GM21515 (cell line): Measurements from ENCODE around the gene GPX5.
"Not testable (repeated sequence)": the region's sequence is repeated elsewhere in the genome, so short reads cannot be mapped to it uniquely, and the experiment has no call there.

Experiments used
- ATAC-seq: cut with Tn5 transposase; IDR thresholded peaks from one replicate; pipeline ENCODE4 v1.9.1; 2021; ENCODE audit not compliant: unreplicated experiment

GPX5 gene

DNA sequence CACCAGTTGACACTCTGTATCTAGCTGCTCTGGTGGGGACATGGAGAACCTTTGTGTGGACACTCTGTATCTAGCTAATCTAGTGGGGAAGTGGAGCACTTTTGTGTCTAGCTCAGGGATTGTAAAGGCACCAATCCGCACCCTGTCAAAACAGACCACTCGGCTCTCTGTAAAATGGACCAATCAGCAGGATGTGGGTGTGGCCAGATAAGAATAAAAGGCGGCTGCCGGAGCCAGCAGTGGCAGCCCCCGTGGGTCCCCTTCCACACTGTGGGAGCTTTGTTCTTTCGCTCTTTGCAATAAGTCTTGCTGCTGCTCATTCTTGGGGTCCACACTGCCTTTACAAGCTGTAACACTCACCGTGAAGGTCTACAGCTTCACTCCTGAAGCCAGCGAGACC lies 13.3 kb upstream of the GPX5 start:
- ATAC-seq, result not testable (repeated sequence)

DNA sequence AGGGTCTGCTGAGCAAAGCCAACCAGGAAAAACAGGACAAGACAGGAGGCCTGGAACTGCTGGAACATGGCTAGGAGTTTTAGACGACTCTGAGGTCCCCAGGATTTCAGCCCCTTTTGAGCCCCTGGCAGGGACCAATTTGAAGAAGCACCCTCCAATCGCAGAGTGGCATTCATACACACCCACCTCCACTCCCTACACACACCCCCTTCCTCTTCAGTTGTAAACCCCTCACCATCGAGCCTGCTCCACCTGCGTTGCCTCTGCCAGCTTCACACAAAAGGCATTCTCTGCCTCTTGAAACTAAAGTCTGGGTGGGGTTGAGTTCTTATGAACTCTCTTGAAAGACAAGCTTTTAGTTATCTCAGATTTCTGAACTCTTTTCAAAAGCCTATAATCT lies 10.0 kb upstream of the GPX5 start, which contains the start of gene GPX6:
Gene GPX6, minus strand, starts transcription at position 118 of the 400 bp plus-strand sequence. Its CDS starts 50 bp downstream, at position 68.
- no peak for ATAC-seq

DNA sequence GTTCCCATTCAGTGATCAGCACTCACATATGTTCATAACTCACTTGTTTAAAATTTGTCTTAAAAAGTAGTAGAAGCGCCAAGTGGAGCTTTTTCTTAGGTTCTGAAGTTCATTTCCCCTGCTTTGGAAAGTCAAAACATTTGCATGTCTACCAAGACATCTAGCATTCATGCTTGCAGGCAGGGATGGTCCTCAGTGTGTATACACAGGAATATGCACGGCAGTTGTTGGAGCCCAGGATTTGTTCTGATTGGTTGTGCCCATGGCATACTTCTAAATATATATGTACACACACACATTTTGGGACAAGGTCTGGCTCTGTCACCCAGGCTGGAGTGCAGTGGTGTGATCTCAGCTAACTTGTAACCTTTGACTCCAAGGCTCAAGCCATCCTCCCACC lies 7.7 kb upstream of the GPX5 start:
- ATAC-seq, result no peak

DNA sequence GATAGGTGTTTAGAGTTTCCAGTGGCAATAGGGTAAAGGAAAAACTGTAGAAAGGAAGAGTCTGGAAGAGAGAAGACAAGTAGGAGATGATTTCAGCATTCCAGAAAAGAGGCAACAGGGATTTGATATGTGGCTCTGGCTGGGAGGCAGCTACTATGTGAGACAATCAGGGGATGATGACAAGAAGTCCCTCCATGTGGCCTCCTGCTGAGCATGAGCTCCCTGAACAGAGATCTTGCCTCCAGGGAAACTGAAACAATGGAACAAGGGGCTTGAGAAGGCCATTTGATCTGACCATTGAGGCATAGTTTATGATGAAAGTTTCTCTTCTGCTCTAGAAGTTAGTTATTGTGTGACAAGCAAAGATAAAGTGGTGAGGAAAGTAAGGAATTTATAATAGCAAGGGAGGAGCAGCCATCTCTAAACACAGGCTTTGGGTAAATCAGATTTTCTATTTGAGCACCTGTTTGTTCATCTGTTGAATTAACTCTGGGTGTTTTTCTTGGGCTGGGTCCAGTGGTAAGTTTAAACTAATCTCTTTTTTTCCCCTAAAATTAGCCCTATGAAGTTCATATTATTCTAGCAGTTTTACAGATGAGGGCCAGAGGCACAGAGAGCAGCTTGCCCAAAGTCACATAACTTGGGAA lies 3.0 kb upstream of the GPX5 start:
- ATAC-seq, result no peak

DNA sequence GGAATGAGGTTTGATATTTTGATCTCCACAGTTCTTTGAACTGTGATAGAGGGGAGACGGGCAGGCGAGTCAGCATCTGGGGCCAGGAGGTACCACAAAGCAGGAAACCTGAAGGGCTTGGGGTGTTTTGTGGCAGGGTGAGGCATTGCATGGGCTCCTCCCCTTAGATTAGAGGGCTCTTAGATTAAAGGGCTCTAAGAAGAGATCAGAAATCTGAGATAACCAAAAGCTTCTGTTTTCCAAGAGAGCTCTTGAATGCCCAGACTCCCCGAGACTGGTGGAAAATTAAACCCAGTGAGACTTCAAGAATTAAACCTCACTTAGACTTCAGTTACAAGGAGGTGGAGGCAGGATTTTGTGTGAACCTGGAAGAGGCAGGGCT lies 2.4 kb upstream of the GPX5 start:
- ATAC-seq, result no peak

DNA sequence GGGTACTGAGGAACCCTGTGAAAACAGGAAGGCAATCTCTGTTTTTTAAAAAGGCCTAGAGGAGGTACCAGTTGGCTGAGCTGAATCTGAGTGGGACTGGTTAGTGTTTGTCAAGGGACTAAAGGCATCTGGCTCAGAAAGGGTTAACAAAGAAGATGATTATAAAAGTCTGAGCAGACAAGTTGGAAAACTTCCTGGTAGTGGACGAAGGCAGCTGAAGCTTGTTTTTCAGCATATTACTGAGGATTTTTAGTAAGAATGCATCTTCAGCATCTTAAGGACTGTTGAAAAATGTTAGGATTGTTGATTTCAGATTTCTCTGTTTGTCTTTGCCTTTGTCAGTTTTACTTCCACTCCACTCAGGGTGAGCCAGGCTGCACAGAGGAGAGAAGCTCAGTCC lies 5.1 kb downstream of the GPX5 start:
- no peak for ATAC-seq

DNA sequence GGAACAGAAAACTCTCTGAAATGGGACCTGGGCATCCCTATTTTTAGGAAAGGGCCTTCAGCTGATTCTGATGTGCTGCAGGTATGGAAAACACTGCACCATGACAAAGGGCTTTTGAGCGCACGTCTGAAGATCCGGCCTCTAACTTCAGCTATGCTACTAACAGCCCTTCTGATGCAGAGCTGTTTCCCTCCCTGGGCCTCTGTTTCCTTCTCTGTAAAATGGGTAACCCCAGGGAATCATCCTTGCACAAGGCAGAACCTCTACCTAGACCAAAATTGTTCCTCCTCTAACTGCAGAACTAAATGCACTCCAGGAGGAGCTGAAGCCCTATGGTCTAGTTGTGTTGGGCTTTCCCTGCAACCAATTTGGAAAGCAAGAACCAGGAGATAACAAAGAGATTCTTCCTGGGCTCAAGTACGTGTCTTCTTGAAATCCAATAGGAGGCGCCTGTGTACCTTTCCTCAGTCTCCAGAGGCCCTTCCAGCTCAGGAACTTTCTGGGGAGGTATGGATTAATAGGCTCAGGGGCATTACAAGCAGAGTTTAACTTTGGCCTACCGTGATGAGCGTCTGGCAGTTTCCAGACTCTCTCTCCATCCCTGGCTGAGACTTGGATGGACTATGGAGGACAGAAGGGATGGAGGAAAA lies 5.9 kb downstream of the GPX5 start:
- no peak for ATAC-seq

DNA sequence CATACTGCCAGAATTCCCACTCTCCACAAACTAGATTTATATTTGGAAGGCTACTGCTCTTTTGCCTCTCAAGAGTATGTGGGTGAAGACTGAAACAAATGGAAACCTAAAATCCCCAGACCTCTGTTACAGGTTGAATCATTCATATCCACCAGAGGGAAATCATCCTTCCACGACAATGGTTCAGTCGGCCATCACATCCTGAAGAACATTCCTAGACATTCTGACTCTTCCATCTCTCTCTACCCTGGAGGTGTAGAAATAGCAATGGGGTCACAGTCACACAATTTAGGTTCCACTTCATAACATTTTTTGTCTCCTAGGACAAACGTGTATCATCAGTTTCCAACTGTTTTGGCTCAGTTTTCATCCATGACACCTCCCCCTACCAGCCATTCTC lies 8.6 kb downstream of the GPX5 start:
- ATAC-seq, result no peak

DNA sequence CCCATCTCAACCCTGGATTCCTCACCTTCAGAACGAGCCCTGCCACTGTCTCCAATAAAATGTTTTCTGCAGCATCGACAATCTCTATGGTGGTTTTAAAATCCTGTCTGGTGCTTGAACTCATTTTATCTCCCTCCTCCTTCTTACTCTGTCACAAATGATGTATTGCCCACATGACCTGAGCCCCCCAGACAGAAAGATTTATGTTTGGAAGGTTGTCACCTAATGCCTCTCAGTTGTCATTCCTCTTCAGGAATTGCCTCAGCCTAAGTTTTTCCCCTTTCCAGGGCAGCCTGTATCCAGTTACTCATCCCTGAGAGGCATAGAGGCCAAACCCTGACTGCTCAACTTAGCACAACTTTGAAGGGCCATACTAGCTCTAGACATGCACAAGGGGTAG lies 9.2 kb downstream of the GPX5 start:
- no peak for ATAC-seq

DNA sequence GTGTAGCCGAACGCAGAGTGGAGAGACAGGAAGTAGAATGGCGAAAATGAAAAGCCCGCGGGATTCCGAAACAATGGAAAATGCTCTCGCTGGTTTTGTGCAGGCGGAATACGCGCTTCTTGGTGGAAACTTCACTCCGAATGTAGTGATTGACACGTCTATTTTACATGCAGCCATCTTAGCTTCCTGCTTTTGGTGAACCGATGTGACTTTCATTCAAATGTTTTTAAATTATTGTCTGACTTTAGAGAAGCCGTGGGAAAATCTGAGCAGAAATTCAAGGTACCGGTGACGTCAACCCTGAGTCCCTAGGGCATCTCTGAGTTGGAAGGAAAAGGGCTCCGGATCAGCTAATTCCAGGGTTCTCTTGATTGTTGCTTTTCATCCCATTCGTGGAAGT lies 11.4 kb downstream of the GPX5 start:
- ATAC-seq, result no peak

DNA sequence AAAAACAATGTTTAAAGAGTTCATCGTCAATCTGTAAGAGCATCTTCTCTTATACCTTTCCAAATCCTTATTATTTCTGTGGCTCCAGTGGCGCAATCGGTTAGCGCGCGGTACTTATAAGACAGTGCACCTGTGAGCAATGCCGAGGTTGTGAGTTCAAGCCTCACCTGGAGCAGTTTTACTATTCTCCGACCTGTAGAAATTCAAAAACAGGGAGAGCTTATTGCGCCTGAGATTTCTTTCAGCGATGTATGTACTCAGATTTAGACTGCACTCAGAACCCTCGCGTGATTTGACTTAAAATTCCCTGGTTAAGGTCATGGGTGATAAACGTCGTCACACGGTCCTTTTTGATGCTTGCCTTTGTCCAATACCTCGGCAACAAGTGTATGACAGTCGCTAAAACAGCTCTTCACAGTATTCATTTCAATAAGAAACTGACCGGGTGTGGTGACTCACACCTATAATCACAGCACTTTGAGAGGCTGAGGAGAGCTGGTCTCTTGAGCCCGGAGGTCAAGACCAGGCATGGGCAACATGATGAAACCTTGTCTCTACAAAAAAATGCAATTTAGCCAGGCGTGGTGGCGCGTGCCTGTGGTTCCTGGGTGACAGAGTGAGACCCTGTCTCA lies 11.9 kb downstream of the GPX5 start:
- no peak for ATAC-seq

DNA sequence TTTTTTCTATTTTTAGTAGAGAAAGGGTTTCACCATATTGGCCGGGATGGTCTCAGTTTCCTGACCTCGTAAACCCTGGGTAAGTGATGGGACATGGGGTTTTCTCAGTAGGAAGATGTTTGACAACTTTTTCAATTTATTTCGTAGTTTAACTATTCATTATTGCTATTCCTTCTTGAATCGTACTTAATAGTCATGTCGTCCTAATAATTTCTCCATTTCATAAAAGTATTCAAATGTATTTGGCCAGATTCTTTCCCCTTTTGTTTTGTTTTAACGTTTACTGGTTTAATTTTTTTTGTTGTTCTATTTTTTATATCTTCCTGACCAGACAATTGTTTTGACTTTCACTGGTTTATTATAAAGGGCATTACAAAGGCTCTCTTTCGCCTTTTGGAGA lies 16.3 kb downstream of the GPX5 start:
- ATAC-seq, result no peak

DNA sequence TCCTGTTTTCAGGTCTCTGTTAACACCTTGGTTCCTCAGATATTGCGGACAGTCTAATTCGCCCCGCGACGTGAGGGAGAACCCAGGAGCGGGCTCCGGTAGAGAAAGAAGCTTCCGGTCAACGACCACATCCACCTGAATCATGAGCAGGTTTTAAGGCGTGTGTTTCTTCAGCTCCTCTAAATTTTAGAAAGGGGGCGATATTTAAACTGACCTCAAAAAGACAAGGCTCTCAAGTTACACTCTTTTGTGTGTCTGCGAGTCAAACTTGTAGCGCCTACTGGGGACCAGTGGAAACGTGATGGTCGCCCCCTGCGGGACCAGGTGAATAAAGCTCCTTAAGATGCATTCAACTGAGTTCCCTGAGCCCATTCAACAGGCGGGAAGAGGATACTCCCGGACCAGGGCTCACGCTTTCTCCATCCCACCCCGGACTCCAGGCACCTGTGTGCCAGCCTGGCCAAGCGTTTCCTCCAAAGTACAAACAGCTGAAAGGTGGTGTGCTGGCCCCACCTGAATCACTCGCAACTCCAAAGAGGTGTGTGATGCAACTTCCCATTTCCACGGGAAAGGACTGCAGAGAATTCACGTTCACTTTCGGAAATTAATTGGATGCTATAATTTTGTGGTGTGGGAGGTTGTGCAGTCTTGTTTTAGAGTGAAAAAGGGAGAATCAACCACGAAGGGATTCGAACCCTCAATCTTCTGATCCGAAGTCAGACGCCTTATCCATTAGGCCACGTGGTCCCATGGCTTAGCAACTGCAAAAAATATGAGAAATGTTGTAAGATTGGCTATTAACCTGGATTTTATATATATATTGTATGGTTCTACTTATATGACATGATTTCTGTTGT lies 17.0 kb downstream of the GPX5 start:
- no peak for ATAC-seq

DNA sequence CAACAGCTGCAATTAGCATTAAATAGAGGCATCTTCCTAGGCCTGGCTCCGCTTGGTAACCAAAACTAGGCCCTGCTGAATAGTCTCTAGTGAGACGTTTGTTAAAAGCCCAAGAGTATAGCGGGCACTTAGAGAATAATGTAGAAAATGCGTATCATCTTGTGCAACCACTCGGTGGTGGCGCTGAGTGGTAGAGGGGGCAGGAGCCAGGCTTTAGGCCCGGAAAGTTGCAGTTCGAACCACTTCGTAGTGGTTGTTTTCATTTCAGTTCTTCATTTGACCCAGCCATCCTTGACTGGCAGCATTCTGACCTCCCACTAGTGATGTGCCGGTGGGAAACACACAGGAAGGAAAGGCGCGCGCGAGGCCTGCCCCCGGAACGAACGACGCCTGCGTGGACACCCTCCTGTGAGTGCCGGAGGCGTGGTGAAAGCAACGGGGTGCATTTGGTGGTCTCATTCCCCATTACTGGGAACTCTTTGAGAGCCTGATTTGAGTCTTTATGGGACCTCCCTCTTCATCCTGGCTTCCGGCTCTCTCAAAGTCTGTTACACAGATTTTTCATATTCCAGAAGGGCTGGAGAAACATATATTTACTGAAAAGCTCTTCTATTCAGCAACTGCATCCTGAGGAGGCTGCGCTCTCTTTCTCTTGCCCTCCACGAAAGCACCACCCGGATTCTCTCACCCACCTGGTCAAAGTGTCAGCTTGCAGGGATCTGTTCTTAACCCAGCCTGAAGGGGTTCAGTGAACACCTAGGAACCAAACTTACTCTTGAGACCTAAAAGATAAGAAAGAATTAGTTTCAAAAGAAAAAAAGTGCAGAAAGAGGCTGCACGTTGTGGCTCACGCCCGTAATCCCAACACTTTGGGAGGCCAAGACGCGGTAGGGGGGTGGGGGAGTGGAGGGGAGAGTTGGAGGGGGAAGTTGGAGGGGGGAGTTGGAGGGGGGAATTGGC lies 18.2 kb downstream of the GPX5 start:
- ATAC-seq, result no peak

DNA sequence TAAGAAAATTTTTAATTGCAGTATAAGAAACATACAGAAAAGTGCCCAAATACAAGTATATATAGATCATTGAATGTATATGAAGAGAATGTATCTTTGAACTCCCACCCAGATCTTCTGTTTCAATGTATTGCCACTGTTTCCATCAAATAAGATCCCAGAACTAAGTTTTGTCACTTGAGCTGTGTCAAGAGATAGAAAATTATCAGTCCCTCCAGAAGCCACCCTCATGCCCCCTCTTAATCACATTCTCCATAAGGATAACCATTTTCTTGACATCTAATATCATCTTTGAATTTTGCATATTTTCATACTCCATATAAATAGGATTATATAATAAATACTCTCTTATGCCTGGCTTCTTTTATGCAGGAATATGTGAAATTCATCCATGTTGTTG lies 20.3 kb downstream of the GPX5 start:
- ATAC-seq, result no peak

DNA sequence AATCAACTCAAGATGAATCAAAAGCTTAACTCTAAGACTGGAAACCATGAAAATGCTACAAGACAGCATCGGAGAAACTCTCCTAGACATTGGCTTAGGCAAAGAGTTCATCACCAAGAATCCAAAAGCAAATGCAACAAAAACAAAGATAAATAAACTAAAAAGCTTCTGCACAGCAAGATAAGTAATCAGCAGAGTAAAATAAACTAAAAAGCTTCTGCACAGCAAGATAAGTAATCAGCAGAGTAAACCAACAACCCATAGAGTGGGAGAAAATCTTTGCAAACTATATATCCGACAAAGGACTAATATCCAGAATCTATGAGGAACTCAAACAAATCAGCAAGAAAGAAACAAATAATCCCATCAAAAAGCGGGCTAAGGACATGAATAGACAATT lies 21.3 kb downstream of the GPX5 start:
- not testable (repeated sequence) for ATAC-seq

DNA sequence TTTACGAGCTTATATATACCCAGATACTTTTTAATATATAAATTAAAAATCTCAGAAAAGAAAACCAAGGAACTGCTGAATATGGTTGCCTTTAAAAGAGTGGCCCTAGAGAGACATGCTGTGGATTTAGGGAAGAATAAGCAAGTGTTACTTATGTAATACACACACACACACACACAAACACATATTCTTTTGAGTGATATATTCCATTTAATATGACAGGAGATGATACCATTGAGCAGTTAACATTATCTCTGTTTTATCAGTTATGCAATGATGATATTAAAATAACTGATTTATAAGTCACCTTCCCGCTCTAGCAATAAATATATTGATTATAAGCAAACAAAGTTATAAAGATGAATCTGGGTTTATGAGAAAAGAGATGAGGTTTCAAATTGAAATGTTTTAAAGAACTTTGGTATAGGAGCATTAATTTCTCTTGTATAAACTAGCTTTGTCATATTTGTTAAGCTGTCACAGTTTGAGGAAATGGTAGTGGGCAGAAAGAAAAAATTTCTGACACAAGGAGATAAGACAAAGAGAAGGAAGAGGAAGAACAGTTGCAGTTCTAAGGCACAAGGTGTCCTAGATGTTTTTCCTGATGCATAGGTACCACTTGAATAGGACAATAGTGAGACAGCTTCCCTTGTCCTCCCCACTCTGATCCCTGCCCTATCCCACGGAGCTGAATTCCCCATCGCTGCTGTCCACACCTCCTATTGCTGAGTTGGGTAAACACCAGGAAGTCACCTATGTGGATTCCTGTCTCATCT lies 26.4 kb downstream of the GPX5 start:
- no peak for ATAC-seq

DNA sequence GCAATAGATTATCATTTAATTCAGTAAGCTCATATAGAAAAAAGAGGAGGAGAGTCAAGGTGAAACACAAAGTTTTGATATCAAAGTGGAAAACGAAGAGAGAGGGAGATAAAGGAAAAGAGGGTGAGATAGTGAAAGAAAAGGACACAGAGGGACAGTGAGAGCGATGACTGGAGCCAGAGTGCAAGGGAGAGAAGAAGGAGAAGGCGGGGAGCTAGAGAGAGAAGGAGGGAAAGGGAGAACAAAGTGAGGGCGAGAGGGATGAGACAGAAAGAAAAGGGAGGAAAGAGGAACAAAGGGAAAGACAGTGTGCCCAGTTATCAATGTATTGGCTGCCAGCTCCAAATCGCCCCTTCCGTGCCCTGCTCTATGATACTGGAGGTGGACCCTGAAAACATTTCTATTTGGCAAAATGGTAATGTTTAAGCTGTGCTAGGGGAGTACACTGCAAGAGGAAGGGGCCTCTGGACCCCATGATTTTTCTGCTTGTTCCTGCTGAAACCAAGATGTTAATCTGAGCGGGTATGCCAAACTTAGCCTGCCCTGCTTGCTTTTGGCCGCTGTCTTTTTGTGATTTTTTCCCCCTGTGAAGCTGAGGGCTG lies 27.8 kb downstream of the GPX5 start:
- ATAC-seq, result no peak
